Liver (tissue), 3 donors: ENCODE data around the gene CPT1A.

ENCODE experiments used
- EGR1 ChIP-seq, 2 donors: IDR thresholded peaks; 2 replicates each; pipeline ENCODE4 v1.6.1; 2016 to 2018; ENCODE audit warnings: antibody characterized with exemption in 2 of 2, low read depth in 2 of 2
- FOXA1 ChIP-seq: IDR thresholded peaks from 2 replicates; pipeline ENCODE4 v1.6.1; 2016; ENCODE audit warnings: antibody characterized with exemption
- RXRA ChIP-seq, 2 donors: IDR thresholded peaks; 2 replicates each; pipeline ENCODE4 v1.6.1; 2017 to 2018; ENCODE audit warnings: antibody characterized with exemption in 2 of 2, mild to moderate bottlenecking in 1 of 2
- TAF1 ChIP-seq: conservative IDR thresholded peaks from 2 replicates; pipeline ENCODE4 v1.6.1; 2016; ENCODE audit warnings: antibody characterized with exemption, mild to moderate bottlenecking
- YY1 ChIP-seq: IDR thresholded peaks from 2 replicates; pipeline ENCODE4 v1.6.1; 2016; ENCODE audit warnings: antibody characterized with exemption, mild to moderate bottlenecking
- TF ChIP-seq, protein P1 (sequence below): fragments of 150-350 bp; IDR thresholded peaks from 2 replicates; pipeline ENCODE4 v1.5.1; 2017; ENCODE audit warnings: improper control_type of control experiment, low read depth, low read length; ENCODE audit not compliant: missing input control
- TF ChIP-seq, protein P2 (sequence below): IDR thresholded peaks from 2 replicates; pipeline ENCODE4 v1.6.1; 2016; ENCODE audit warnings: antibody characterized with exemption
- TF ChIP-seq, protein P3 (sequence below): IDR thresholded peaks from 2 replicates; pipeline ENCODE4 v1.6.1; 2016; ENCODE audit warnings: antibody characterized with exemption, mild to moderate bottlenecking
- TF ChIP-seq, protein P4 (sequence below): IDR thresholded peaks from 2 replicates; pipeline ENCODE4 v1.6.1; 2016; ENCODE audit warnings: antibody characterized with exemption
- donor health status: healthy.
- donor health status: healthy.

DNA sequence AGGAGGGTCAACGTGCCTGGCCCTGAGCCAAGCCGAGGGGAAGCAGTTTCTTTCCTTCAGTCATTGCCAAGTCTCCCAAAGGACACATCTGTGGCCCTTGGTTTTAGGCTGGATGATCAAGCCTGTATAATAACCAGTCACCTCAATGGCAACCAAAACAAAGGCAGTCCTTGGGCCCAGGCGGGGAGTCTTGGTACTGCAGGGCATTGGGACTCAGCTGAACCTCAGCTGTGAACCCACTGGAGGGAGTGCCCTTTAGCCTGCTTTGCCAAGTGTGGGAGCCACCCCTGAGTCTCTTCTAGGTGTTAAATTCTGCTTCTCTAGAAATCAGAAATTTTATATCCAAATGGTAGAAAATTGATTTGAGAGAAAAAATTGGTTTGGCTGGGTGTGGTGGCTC is 36.9 kb downstream of the CPT1A start:
- TF ChIP-seq, protein P1, sequence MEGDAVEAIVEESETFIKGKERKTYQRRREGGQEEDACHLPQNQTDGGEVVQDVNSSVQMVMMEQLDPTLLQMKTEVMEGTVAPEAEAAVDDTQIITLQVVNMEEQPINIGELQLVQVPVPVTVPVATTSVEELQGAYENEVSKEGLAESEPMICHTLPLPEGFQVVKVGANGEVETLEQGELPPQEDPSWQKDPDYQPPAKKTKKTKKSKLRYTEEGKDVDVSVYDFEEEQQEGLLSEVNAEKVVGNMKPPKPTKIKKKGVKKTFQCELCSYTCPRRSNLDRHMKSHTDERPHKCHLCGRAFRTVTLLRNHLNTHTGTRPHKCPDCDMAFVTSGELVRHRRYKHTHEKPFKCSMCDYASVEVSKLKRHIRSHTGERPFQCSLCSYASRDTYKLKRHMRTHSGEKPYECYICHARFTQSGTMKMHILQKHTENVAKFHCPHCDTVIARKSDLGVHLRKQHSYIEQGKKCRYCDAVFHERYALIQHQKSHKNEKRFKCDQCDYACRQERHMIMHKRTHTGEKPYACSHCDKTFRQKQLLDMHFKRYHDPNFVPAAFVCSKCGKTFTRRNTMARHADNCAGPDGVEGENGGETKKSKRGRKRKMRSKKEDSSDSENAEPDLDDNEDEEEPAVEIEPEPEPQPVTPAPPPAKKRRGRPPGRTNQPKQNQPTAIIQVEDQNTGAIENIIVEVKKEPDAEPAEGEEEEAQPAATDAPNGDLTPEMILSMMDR: no peak
- TF ChIP-seq RXRA (IDR thresholded peaks at IDR 0.05): no peak
- TF ChIP-seq, protein P2, sequence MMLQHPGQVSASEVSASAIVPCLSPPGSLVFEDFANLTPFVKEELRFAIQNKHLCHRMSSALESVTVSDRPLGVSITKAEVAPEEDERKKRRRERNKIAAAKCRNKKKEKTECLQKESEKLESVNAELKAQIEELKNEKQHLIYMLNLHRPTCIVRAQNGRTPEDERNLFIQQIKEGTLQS: no peak
- TF ChIP-seq TAF1: no peak
- TF ChIP-seq FOXA1: no peak
- TF ChIP-seq, protein P3, sequence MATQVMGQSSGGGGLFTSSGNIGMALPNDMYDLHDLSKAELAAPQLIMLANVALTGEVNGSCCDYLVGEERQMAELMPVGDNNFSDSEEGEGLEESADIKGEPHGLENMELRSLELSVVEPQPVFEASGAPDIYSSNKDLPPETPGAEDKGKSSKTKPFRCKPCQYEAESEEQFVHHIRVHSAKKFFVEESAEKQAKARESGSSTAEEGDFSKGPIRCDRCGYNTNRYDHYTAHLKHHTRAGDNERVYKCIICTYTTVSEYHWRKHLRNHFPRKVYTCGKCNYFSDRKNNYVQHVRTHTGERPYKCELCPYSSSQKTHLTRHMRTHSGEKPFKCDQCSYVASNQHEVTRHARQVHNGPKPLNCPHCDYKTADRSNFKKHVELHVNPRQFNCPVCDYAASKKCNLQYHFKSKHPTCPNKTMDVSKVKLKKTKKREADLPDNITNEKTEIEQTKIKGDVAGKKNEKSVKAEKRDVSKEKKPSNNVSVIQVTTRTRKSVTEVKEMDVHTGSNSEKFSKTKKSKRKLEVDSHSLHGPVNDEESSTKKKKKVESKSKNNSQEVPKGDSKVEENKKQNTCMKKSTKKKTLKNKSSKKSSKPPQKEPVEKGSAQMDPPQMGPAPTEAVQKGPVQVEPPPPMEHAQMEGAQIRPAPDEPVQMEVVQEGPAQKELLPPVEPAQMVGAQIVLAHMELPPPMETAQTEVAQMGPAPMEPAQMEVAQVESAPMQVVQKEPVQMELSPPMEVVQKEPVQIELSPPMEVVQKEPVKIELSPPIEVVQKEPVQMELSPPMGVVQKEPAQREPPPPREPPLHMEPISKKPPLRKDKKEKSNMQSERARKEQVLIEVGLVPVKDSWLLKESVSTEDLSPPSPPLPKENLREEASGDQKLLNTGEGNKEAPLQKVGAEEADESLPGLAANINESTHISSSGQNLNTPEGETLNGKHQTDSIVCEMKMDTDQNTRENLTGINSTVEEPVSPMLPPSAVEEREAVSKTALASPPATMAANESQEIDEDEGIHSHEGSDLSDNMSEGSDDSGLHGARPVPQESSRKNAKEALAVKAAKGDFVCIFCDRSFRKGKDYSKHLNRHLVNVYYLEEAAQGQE: no peak
- TF ChIP-seq EGR1 (IDR thresholded peaks at IDR 0.05; ENCODE audit: low read depth in 2 of 2): no peak
- TF ChIP-seq YY1: no peak
- TF ChIP-seq, protein P4, sequence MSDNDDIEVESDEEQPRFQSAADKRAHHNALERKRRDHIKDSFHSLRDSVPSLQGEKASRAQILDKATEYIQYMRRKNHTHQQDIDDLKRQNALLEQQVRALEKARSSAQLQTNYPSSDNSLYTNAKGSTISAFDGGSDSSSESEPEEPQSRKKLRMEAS: no peak
